Loucy (cell line): ENCODE measurements around the gene ACOT12.

Source experiments
- EZH2phosphoT487 ChIP-seq: fragments of 200-600 bp; IDR thresholded peaks from 2 replicates; pipeline ENCODE4 v1.6.1; 2018; ENCODE audit warnings: antibody characterized with exemption, mild to moderate bottlenecking, moderate library complexity, borderline replicate concordance
- TF ChIP-seq, protein P1 (sequence below): fragments of 200-600 bp; sonication (generic); conservative IDR thresholded peaks from 2 replicates; pipeline ENCODE4 v1.5.1; 2014; ENCODE audit warnings: mild to moderate bottlenecking, antibody characterized with exemption, low read length

GRCh38 chr5:81315336-81315735, 78.6 kb downstream of the ACOT12 start:
- TF ChIP-seq, protein P1, sequence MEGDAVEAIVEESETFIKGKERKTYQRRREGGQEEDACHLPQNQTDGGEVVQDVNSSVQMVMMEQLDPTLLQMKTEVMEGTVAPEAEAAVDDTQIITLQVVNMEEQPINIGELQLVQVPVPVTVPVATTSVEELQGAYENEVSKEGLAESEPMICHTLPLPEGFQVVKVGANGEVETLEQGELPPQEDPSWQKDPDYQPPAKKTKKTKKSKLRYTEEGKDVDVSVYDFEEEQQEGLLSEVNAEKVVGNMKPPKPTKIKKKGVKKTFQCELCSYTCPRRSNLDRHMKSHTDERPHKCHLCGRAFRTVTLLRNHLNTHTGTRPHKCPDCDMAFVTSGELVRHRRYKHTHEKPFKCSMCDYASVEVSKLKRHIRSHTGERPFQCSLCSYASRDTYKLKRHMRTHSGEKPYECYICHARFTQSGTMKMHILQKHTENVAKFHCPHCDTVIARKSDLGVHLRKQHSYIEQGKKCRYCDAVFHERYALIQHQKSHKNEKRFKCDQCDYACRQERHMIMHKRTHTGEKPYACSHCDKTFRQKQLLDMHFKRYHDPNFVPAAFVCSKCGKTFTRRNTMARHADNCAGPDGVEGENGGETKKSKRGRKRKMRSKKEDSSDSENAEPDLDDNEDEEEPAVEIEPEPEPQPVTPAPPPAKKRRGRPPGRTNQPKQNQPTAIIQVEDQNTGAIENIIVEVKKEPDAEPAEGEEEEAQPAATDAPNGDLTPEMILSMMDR, result no peak
- TF ChIP-seq EZH2phosphoT487, result no peak
